OCI-LY3 (cell line): ENCODE results near the gene TSC22D1.

Experiments
- H2AFZ ChIP-seq: fragments of 200-600, 300-600 bp; shearing (Covaris generic); 2 replicates; pipeline ENCODE4 v1.6.0; 2014; ENCODE audit warnings: antibody characterized with exemption, low read depth, low read length
- H3K27ac ChIP-seq: fragments of 200-600, 300-600 bp; sonication (generic); 2 replicates; pipeline ENCODE4 v1.5.1; 2014; ENCODE audit warnings: mild to moderate bottlenecking, low read length, moderate library complexity, mixed read lengths
- H3K27me3 ChIP-seq: fragments of 200-600, 300-600 bp; sonication (generic); 2 replicates; pipeline ENCODE4 v1.6.1; 2014; ENCODE audit warnings: low read depth, low read length, mixed read lengths
- H3K36me3 ChIP-seq: fragments of 200-600, 300-600 bp; sonication (generic); replicated peaks from 2 replicates; pipeline ENCODE3; 2014; ENCODE audit warnings: low read depth, low read length, mixed read lengths
- H3K4me1 ChIP-seq: fragments of 300-600, 200-600 bp; sonication (generic); 2 replicates; pipeline ENCODE4 v1.6.1; 2014; ENCODE audit warnings: low read length, mixed read lengths
- H3K4me2 ChIP-seq: fragments of 200-600, 300-600 bp; sonication (generic); 2 replicates; pipeline ENCODE4 v1.6.1; 2014; ENCODE audit warnings: low read length, mixed read lengths
- H3K4me3 ChIP-seq: fragments of 300-600, 200-600 bp; sonication (generic); 2 replicates; pipeline ENCODE4 v1.5.1; 2014; ENCODE audit warnings: antibody characterized with exemption, mild to moderate bottlenecking, low read length, moderate library complexity
- H3K79me2 ChIP-seq: fragments of 300-600, 200-600 bp; shearing (Covaris generic); 2 replicates; pipeline ENCODE4 v1.6.1; 2014; ENCODE audit warnings: mild to moderate bottlenecking, low read length, mixed read lengths
- H3K9ac ChIP-seq: fragments of 300-600, 200-600 bp; shearing (Covaris generic); 2 replicates; pipeline ENCODE4 v1.6.0; 2014; ENCODE audit warnings: mild to moderate bottlenecking, low read length, moderate library complexity
- H3K9me3 ChIP-seq: fragments of 200-600, 300-600 bp; shearing (Covaris generic); 2 replicates; pipeline ENCODE4 v1.6.1; 2014; ENCODE audit warnings: low read length, mixed read lengths; ENCODE audit not compliant: insufficient read depth
- H4K20me1 ChIP-seq: fragments of 200-600, 300-600 bp; sonication (generic); 2 replicates; pipeline ENCODE4 v1.6.1; 2016; ENCODE audit warnings: low read length, mixed read lengths; ENCODE audit not compliant: insufficient read depth
- EZH2phosphoT487 ChIP-seq: fragments of 200-600 bp; shearing (Covaris generic); IDR thresholded peaks from 2 replicates; pipeline ENCODE4 v1.6.1; 2018; ENCODE audit warnings: antibody characterized with exemption, mixed run types, low read depth
- TF ChIP-seq, protein P1 (sequence below): fragments of 200-600, 300-600 bp; sonication (generic); IDR thresholded peaks from 2 replicates; pipeline ENCODE4 v1.5.1; 2014; ENCODE audit warnings: antibody characterized with exemption, low read length, low read depth

Gene TSC22D1

GRCh38 chr13:44549476-44549875 is 26.7 kb downstream of the TSC22D1 start:
- no peaks in the 10 kb centered on the region for H3K9me3 ChIP-seq
- H3K79me2 ChIP-seq = no peaks in the 10 kb centered on the region
- H3K4me2 ChIP-seq = no peak overlapping the region
- no peaks in the 10 kb centered on the region for H3K36me3 ChIP-seq
- H3K4me1 ChIP-seq = no peaks in the 10 kb centered on the region
- no peak overlapping the region for H2AFZ ChIP-seq
- no peak overlapping the region for H3K27ac ChIP-seq
- TF ChIP-seq EZH2phosphoT487 = no peak
- TF ChIP-seq, protein P1, sequence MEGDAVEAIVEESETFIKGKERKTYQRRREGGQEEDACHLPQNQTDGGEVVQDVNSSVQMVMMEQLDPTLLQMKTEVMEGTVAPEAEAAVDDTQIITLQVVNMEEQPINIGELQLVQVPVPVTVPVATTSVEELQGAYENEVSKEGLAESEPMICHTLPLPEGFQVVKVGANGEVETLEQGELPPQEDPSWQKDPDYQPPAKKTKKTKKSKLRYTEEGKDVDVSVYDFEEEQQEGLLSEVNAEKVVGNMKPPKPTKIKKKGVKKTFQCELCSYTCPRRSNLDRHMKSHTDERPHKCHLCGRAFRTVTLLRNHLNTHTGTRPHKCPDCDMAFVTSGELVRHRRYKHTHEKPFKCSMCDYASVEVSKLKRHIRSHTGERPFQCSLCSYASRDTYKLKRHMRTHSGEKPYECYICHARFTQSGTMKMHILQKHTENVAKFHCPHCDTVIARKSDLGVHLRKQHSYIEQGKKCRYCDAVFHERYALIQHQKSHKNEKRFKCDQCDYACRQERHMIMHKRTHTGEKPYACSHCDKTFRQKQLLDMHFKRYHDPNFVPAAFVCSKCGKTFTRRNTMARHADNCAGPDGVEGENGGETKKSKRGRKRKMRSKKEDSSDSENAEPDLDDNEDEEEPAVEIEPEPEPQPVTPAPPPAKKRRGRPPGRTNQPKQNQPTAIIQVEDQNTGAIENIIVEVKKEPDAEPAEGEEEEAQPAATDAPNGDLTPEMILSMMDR = no peak
- no peak overlapping the region for H3K9ac ChIP-seq
- H4K20me1 ChIP-seq = no peaks in the 10 kb centered on the region; the same call in 1 of the 2 replicates
- no peaks in the 10 kb centered on the region for H3K27me3 ChIP-seq
- H3K4me3 ChIP-seq = no peak overlapping the region

GRCh38 chr13:44546164-44546563 is 30.0 kb downstream of the TSC22D1 start:
- TF ChIP-seq, protein P1 = no peak
- no peak for TF ChIP-seq EZH2phosphoT487
- Histone ChIP-seq H3K4me2 (no peak overlapping the region), H3K4me1 (no peaks in the 10 kb centered on the region), H3K9ac (no peak overlapping the region), H3K27me3 (no peaks in the 10 kb centered on the region), H2AFZ (no peak overlapping the region), H4K20me1 (no peaks in the 10 kb centered on the region), H3K4me3 (no peak overlapping the region), H3K27ac (no peak overlapping the region), H3K79me2 (no peaks in the 10 kb centered on the region), H3K36me3 (no peaks in the 10 kb centered on the region), H3K9me3 (no peaks in the 10 kb centered on the region)

- H3K4me2 ChIP-seq = no peak overlapping the region
Observed at GRCh38 chr13:44543369-44543768, 32.8 kb downstream of the TSC22D1 start.

DNA sequence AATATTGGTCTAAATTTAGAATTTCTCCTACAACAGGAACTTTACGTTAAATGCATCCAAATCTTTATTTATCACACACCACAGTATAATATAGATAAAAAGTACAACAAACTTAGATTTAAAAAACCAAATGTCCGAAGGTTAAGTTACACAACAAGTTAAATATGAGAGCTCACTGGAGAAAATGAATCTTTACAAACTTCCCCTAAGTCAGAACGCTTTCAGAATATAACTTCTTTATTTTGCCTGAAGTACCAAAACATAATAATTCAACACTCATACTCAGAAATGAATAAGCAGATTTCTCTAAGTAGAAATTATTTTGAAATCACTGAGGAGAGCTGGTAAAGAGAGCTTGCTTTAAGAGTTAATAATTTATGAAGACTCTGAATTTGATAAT is 33.8 kb downstream of the TSC22D1 start:
- H3K27me3 ChIP-seq = no peaks in the 10 kb centered on the region
- H2AFZ ChIP-seq = no peak overlapping the region
- H4K20me1 ChIP-seq = no peaks in the 10 kb centered on the region
- no peak overlapping the region for H3K9ac ChIP-seq
- H3K36me3 ChIP-seq = no peaks in the 10 kb centered on the region
- H3K27ac ChIP-seq = no peak overlapping the region
- no peak for TF ChIP-seq EZH2phosphoT487
- TF ChIP-seq, protein P1 = no peak
- no peaks in the 10 kb centered on the region for H3K9me3 ChIP-seq
- no peak overlapping the region for H3K4me2 ChIP-seq
- H3K4me1 ChIP-seq = no peaks in the 10 kb centered on the region
- no peaks in the 10 kb centered on the region for H3K79me2 ChIP-seq
- no peak overlapping the region for H3K4me3 ChIP-seq

More at GRCh38 chr13:44543369-44543768, 32.8 kb downstream of the TSC22D1 start:
- H3K27ac ChIP-seq = no peak overlapping the region
- no peaks in the 10 kb centered on the region for H3K9me3 ChIP-seq
- no peaks in the 10 kb centered on the region for H3K4me1 ChIP-seq
- no peaks in the 10 kb centered on the region for H3K79me2 ChIP-seq
- H3K27me3 ChIP-seq = no peaks in the 10 kb centered on the region
- no peaks in the 10 kb centered on the region for H3K36me3 ChIP-seq
- H4K20me1 ChIP-seq = no peaks in the 10 kb centered on the region
- no peak overlapping the region for H3K9ac ChIP-seq
- no peak overlapping the region for H2AFZ ChIP-seq
- no peak overlapping the region for H3K4me3 ChIP-seq
- no peak for TF ChIP-seq EZH2phosphoT487
- TF ChIP-seq, protein P1 = no peak
